ENCODE measurements around the gene PNP.

Gene PNP

GRCh38 chr14:20455355-20456300 lies 13.6 kb upstream of the PNP start:
- no peak for DNase-seq (ENCODE audit: low read depth)

- DNase-seq (ENCODE audit: low read depth): no peak
These were observed 12.2 kb upstream of the PNP start for GRCh38 chr14:20456971-20457370.

- DNase-seq (ENCODE audit: low read depth): no peak
These were observed 11.0 kb upstream of the PNP start for GRCh38 chr14:20458031-20458789.

GRCh38 chr14:20460458-20461224 lies 8.6 kb upstream of the PNP start:
- no peak for DNase-seq (ENCODE audit: low read depth)

- DNase-seq (ENCODE audit: low read depth): peak; percentile 95
These were observed 7.7 kb upstream of the PNP start, which contains the start of gene PIP4P1 for GRCh38 chr14:20461225-20462141. TSS of gene PIP4P1 (minus strand) at chr14:20461434. CDS start at chr14:20461325, 109 bp downstream.

- DNase-seq (ENCODE audit: low read depth): no peak
These were observed 403 bp upstream of the PNP start for GRCh38 chr14:20468764-20469241.

- no peak for DNase-seq (ENCODE audit: low read depth)
These were observed 840 bp downstream of the PNP start for GRCh38 chr14:20469890-20470602.

GRCh38 chr14:20470603-20470901 lies 1.3 kb downstream of the PNP start:
- no peak for DNase-seq (ENCODE audit: low read depth)

- no peak for DNase-seq (ENCODE audit: low read depth)
These were observed 3.4 kb downstream of the PNP start for GRCh38 chr14:20472536-20473169.

GRCh38 chr14:20476776-20477175 lies 7.6 kb downstream of the PNP start:
- no peak for DNase-seq (ENCODE audit: low read depth)

GRCh38 chr14:20477211-20477876 lies 8.1 kb downstream of the PNP start:
- no peak for DNase-seq (ENCODE audit: low read depth)

- no peak for DNase-seq (ENCODE audit: low read depth)
These were observed 9.7 kb downstream of the PNP start for GRCh38 chr14:20478894-20479293.

GRCh38 chr14:20482382-20482781 lies 13.2 kb downstream of the PNP start:
- DNase-seq (ENCODE audit: low read depth): no peak

GRCh38 chr14:20485900-20486299 lies 16.7 kb downstream of the PNP start:
- DNase-seq (ENCODE audit: low read depth): no peak

- no peak for DNase-seq (ENCODE audit: low read depth)
These were observed 17.6 kb downstream of the PNP start for GRCh38 chr14:20486684-20487395.

GRCh38 chr14:20487396-20487725 lies 18.2 kb downstream of the PNP start:
- no peak for DNase-seq (ENCODE audit: low read depth)

GRCh38 chr14:20489093-20489994 lies 20.1 kb downstream of the PNP start:
- no peak for DNase-seq (ENCODE audit: low read depth)

GRCh38 chr14:20490563-20490962 lies 21.4 kb downstream of the PNP start:
- DNase-seq (ENCODE audit: low read depth): no peak

Data from stimulated activated CD8-positive, alpha-beta memory T cell treated with anti-CD3 and anti-CD28 coated beads, Interleukin-15, amount 100 ng/mL, for 1 hour (primary cell).